Umbilical cord (tissue), 2 donors: ENCODE measurements around the gene SAMD1. TPM values are rescaled to one million over a fixed set of nuclear protein-coding genes. Genes with fewer than 3 reads are reported as not detected.

Experiments used
- DNase-seq: peaks from one replicate; pipeline ENCODE4 v3.0.0-alpha.2; 2015; ENCODE audit warnings: low spot score
- total RNA-seq: library from RNA; depleted of rRNA; stranded (reverse); fragments of >200 nt; gene quantifications from one replicate; pipeline ENCODE4 v1.2.3, GENCODE V29; 2014; ENCODE audit warnings: low replicate concordance; ENCODE audit not compliant: insufficient read depth

SAMD1 gene
- total RNA-seq, 1 donor from 2014 or later: 21.9 TPM

DNA sequence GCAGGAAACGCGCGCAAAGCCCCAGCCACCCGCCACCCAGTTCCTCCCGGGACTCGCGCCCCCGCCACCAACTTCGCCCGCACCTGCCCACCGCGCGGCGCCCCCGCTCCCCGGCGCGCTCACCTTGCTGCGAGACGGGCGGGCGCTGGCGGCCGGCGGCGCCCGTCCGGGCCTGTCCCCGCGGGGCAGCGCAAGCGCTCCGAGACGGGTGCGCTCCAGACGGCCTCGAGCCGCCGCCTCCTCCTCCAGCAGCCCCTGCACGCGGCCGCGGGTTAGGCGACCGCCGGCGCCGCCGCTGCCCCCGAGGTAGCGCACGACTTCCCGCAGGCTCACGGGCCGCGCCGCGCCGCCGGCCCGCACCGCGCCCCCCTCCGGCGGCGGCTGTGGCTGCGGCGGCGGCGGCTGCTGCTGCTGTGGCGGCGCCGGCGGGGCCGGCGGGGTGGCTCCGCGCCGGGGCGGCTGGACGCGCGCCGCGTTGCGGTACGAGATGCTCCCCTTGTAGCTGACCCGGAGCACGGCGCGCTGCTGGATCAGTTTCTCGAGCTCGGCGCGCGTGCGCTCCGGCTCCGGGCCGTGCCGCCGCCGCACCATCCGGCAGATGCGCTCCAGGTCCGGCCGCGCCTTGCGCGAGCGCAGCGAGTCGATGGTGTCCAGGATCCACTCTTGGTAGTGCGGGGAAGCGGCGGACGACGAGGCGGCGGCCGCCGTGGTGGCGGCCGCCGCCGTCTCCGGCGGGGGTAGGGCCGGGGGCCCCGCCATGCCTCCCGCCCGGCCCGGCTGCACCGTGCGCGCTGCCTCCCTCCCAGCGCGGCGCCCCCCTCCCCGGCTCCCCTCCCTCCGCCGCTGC lies 666 bp downstream of the SAMD1 start:
- DNase-seq: peak; percentile 51

DNA sequence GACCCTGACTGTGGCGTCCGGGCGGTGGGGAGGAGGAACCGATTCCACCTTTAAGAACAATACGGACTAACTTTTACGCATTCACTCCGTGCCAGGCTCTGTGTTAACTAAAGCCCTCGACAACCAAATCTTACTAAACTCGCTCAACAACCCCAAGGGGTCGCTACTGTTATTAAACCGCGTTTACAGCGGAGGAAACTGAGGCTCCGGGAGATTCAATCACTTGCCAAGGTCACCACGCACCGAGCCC lies 1.2 kb downstream of the SAMD1 start:
- DNase-seq: no peak

DNA sequence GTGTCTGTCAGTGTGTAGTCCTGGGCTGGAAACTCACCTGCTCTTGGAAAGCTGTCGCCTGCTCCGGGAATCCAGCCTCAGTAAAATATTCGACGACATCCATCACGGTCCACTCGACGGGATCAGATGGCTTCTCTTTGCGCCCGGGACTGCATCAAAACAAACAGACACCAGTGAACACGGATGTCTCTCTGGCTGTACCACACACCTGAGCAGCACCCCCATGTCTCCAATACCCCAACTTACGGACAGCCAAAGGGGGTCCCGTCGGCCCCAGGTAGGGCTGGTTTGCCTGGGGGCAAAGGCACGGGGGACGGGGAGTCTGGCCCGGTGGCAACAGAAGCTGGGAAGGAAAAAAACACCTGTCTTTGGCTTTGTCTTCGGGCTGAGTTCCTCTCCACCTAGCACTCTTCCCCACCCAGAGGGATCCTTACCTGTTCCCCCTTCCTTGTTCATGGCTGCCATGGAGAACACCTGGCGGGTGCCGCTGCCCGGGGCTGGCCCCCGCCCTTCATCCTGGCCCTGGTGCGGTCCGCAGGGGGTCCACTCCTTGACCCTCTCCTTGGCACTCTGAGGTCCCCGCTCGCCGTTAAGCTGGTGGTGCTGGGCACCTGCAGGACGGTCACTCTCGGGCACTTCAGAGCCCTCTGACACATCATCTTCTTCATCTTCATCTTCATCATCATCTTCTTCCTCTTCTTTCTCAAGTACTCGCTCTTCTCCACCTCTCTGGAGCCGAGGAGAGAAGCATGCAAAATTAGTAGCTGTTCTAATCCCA lies 1.7 kb downstream of the SAMD1 start:
- DNase-seq: no peak

DNA sequence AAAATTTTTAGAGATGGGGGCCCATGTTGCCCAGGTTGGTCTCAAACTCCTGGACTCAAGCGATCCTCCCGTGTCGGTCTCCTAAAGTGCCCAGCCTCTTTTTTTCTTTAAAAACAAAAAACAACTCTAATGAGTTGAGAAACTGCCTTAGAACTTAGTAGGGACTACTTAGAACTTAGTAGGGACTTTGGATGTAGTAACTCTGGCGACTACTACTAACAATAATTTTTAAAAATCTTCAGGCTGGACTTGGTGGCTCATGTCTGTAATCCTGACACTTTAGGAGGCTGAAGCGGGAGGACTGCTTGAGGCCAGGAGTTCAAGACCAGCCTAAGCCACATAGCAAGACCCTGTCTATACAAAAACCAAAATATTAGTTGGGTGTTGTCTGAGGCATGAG lies 4.5 kb downstream of the SAMD1 start:
- DNase-seq: no peak

DNA sequence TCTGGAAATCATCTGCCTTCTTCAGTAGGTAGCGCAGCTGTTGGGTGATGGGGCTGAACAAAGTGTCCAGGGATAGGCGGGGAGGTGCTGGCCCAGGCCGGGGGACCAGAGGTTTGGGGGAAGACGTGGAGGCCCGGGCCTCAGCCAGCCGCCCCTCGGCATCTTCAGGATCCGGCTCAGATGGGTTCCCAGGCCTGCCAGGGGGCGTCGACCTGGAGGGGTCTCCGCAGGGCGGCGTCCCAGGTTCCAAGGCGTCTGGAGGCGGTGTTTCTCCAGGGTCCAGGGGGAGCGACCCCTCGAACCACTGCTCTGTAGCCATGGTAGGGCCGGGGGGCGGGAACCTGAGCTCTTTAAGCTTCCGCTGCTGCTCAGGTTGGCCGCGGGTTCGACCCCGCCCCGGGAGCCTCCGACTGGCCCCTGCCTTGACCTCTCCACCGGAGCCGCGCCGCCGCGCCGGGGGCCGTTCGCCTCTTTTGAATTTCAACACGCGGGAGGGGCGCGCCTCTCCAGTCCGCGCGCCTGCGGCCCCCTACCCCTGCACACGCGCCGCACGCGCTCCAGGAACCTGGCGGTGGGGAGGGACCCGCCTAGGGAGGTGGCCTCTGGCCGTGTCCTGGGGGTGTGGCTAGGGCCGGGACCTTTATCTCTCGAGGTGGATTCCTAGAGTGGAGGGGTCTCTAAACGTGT lies 5.1 kb downstream of the SAMD1 start, which contains the start of gene C19orf67:
Gene C19orf67 (minus strand): TSS at position 475 of the 687 bp plus-strand sequence. CDS start 156 bp downstream, at position 319.
- DNase-seq: no peak

DNA sequence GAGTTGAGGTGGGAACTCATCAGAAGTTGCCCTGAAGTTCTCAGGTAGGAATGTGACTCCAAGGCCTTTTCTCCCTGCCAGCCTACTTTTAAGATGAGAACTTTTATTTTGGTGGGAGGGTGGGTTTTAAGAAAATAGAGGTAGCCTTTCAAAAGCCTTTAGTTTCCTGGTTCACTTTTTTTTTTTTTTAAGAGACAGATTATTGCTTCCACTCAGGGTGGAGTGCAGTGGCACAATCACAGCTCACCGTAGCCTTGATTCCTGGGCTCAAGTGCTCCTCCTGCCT lies 7.9 kb downstream of the SAMD1 start:
- DNase-seq: no peak

DNA sequence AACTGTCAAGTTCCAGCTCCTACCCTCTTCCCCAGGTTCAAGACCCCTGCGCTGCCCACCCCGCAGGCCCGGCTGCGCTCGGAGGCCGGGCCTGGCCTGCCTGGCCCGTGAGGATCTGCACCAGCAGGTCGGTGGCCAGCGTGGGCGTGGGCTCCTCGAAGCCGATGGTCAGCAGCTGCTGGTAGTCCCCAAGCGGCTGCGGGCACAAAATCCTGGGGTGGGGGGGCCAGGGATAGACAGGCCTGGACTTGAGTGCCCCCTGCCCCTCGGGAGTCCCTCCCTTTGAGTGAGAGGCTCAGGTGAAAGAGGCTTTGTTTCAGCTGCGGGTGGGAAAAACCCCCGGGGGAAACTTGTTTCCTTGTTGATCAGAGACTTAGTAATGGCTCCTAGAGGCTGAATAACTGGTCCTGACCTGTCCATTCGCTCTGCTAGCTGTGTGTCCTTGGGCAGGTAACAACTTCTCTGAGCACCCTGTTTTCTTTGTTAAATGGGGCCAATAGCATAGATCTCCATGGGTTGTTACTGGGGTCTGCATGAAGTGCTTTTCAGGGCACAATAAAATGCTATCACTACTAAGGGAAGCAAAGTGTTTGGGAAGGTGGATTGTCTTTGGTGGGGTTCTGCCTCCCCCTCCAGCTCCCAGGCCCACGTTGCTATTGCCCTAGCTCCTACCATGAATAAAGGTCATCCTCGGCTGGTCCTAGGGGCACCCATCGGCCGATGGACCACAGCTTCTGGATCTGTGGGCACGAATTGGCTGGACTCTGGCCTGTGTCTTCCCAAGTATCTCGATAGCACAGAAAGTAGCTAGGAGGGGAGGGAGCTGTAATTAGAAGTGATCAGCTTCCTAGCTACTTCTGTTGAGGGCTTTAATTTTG lies 8.5 kb downstream of the SAMD1 start:
- DNase-seq: no peak

DNA sequence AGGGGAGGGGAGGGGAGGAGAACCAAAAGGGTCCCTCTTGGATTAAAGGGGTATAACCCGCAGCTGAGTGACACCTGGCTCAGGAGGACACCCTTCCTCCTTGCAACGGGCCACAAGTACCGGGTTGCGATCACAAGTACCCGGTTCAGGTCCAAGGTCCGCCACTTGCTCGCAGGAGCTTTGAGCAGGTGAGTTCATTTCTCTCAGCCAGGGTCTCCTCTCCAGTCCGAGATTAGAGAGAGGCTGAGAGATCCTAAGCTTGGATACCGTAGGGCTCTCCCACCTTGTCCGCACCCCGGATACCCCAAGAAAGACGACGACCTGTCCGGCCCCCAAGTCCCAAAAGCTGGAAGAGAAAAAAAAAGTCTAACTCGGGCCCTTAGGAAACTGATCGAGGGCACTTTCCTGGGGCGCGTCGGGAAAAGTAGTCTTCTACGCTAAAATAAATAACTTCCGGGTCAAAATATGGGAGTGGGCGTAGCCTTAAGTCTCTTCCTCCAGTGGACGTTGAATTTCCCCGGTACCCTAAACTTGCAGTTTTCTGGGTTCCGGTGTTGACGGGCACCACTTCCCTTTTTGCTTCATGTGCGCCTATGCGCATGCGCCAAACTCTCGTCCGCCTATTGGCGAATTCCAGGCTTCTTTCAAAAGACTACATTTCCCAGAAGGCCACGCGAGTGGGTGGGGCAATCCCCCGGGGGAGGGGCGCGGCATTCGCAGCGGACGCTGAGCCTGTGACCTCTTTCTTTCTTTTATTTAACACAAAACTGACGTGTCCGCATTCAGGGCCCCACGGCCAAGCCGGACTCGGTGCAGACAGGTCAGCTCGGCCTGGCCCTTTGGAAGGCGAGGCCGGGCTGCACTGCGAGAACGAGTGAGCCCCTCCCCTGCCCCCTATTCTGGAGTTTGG lies 9.4 kb downstream of the SAMD1 start:
- DNase-seq: peak; percentile 100

DNA sequence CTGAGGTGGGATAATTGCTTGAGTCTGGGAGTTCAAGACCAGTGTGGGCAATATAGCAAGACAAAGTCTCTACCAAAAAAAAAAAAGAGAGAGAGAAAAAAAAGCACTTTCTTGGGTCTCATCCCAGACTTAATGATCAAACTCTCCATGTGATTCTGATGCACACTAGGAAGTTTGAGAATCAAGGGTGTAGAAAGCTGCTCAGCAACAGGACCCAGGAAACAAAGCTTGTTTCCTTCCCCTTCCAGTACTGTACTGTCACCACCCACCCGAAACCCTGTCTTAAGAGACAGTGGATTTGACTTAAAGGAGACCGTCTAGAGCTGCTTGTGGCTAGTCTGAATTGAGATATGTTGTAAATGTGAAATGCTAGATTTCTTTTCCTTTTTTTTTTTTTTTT lies 12.1 kb downstream of the SAMD1 start:
- DNase-seq: no peak

DNA sequence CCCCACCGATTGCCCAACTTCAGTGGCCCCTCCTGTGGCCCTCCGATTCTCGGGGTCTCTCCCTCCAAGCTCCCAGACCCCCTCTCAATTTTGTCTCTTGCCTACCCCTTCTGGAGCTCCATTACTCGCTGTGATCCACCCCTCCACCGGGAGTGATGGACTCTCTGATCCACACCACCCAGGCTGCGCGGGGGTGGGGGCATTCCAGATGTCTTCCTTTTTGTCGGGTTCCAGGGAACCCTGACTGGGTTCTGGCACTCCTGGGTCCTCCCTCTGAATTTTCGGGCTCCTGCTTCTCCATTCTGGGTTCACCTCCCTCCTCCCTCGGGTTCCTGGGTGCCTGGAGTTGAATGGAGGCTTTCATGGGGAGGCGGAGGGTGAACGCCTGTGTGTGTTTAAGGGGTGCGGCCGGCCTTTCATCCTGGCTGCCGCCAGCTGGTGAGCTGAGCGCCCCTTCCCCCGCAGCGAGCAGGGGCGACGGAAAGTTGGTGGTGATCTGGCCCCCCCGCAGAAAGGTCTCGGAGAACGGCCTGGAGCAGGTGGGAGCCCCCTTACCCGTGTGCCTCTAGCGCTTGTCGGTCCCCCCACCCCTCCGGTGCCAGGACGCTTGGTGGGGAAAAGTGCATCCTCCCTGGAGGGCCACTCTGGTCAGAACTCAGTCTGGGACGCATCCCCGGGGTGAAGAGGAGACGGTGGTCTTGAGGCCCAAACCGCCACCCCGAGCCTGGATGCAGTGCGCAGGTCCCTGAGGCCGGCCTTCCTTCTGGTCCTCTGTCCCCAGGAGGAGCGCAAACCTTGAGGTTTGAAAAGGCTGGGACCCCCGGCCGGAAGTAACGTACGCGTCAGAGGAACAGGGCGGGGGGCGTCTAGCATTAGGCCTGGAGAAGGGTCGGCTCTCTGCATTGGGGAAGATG lies 16.4 kb downstream of the SAMD1 start:
- DNase-seq: peak; percentile 22

DNA sequence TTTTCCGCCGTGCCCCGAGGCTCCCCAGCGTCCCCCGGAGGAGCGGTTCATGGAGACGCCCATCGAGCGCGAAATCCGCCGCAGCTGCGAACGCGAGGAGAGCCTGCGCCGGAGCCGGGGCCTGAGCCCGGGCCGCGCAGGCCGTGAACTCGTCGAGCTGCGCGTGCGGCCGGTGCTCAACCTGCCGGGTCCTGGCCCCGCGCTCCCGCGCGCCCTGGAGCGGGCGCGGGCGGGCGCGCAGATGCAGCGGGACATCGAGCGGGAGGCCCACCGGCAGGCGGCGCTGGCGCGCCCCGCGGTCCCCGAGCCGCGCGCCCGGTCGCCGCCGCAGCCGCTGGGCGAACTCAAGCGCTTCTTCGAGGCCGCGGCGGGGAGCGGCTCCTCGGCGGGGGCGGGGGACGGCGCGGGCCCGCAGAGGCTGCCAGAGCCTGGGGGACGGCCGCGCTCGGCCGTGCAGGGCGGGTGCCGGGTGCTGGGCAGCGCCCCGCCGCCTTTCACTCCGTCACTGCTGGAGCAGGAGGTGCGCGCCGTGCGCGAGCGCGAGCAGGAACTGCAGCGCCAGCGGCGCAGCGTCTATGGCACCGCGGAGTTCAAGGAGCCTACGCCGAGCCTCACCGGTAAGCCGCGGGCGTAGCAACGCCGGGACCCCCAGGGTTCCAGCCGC lies 17.2 kb downstream of the SAMD1 start:
- DNase-seq: peak; percentile 78

DNA sequence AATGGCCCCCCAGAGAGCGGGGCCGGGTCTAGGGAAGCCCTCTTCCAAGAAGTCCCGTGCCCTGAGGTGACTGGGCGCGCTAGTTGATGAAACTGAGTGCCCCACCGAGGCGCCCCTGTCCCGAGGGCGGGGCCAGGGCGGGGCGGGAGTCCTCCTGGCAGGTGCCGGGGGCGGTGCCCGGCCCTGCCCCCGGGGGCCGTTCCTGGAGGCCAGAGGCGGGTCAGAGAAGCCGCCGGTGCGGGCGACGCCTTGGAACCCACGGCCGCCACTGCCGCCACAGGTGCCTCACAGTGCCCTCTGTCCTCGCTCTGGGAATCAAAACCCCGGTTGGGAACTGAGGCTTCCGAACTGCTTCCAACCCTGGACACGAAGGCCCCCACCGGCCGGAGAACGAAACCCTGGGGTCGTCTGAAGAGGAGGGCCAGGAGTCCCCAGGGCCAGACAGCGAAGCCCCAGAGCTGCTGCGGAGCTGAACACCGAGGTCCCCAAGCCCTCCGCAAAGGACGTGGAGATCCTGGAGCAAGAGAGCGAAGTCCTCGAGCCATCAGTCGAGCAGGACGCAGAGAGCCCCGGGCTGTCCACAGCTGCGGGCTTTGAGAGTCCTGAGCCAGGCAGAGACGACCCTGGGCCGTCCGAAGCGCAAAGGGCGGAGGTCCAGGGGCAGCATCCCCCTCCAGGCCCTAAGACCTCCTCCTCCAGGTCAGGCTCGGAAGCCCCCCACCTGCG lies 17.9 kb downstream of the SAMD1 start, which contains the start of gene MISP3:
Gene MISP3 (plus strand): TSS at position 252 of the 726 bp plus-strand sequence. CDS start 524 bp downstream, outside the sequence.
- peak; percentile 23 for DNase-seq

DNA sequence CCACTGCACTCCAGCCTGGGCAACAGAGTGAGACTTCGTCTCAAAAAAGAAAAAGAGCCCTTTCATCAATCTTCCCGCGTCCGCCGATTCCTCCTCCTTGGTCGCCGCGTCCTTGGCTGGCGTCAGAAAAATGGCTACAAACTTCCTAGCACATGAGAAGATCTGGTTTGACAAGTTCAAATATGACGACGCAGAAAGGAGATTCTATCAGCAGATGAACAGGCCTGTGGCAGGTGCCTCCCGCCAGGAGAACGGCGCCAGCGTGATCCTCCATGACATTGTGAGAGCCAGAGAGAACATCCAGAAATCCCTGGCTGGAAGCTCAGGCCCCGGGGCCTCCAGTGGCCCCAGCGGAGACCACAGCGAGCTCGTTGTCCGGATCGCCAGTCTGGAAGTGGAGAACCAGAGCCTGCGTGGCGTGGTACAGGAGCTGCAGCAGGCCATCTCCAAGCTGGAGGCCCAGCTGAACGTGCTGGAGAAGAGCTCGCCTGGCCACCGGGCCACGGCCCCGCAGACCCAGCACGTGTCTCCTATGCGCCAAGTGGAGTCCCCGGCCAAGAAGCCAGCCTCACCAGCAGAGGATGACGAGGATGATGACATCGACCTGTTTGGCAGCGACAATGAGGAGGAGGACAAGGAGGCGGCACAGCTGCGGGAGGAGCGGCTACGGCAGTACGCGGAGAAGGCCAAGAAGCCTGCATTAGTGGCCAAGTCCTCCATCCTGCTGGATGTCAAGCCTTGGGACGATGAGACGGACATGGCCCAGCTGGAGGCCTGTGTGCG lies 20.1 kb downstream of the SAMD1 start:
- no peak for DNase-seq

DNA sequence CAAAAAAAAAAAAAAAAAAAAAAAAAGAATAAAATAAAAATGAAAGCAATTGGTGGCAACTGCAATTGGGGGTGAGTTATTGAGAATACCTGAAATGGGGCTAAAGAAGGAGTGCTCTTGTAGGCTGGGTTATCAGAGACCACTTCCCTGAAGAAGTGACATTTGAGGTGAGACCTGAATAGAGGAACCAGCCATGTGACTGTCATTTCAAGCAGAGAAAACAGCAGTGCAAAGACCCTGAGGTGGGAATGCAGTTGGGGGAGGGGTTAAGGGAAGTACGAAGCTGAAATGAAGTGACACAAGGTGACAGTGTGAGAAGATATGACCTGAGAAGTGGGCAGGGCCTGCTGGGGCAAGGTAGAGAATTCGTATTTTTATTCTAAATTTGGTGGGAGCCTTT lies 24.4 kb downstream of the SAMD1 start:
- no peak for DNase-seq

DNA sequence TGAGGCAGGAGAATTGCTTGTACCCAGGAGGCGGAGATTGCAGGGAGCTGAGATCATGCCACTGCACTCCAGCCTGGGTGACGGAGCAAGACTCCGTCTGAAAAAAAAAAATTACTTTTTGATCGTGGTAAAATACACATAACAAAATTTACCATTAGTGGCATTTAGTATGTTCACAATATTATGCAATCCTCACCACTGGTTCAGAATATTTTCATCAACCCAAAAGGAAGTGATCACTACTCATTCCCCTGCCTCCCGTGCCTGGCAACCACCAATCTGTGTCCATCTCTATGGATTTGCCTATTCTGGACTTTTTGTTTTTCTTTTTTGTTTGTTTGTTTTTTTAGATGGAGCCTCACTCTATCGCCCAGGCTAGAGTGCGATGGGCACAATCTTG lies 27.4 kb downstream of the SAMD1 start:
- no peak for DNase-seq

DNA sequence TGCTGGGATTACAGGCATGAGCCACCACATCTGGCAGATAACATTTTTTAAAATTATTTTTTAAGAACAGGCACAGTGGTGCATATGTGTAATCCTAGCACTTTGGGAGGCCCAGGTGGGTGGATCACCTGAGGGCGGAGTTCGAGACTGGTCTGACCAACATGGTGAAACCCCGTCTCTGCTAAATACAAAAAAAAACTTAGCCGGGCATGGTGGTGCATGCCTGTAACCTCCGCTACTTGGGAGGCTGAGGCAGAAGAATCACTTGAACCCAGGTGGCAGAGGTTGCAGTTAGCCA lies 28.0 kb downstream of the SAMD1 start:
- DNase-seq: no peak

DNA sequence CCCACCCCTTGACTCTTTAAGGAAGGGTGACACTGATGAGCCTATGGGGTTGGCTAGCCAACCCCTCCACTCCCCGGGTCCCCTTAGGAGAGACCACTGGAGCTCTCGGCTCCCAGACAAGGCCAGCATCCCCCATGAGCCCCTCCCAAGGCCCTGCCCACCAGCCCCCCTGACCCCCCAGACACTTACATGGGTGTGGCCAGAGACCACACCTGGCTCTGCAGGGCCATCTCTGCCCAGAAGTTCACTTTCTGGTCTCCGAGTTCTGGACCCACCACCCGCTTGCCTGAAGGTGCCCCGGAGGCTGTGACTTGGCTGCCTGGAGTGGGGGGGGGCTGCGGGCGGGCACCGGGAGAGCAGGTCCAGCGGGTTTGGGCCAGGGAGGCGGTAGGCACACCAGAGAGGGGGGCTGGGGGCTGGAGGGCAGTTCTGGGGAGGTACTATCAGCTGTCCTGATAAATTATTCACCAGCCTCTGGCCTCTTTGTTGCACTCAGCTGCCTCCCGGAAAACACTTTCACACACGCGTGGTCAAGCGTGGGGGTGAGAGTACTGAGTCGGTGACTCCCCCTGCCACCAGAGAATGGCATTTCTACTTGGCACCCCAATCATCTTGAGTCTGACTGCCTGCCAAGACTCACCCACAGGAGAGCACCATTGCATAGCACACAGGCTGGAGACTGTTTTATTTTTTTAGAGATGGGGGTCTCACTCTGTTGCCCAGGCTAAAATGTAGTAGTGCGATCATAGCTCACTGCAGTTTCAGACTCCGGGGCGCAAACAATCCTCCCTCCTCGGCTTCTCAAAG lies 28.6 kb downstream of the SAMD1 start, which contains the start of gene PALM3:
Gene PALM3 (minus strand): TSS at position 326 of the 807 bp plus-strand sequence. CDS start 96 bp downstream, at position 230.
- DNase-seq: no peak
